Ecto neural progenitor cell (in vitro differentiated cells): ENCODE measurements around the gene EFEMP2.

Source experiments
- DNase-seq: peaks from one replicate; pipeline ENCODE4 v3.0.0-alpha.2; 2018; ENCODE audit warnings: low spot score

EFEMP2 gene

GRCh38 chr11:65866509-65867283 is 5.9 kb downstream of the EFEMP2 start:
- DNase-seq: no peak

- no peak for DNase-seq
These were observed 6.9 kb downstream of the EFEMP2 start for GRCh38 chr11:65865550-65866172.

GRCh38 chr11:65864706-65865471 is 7.7 kb downstream of the EFEMP2 start:
- DNase-seq: no peak

- no peak for DNase-seq
These were observed 8.5 kb downstream of the EFEMP2 start for GRCh38 chr11:65863889-65864705.

GRCh38 chr11:65862941-65863888 is 9.4 kb downstream of the EFEMP2 start:
- no peak for DNase-seq

- no peak for DNase-seq
These were observed 10.3 kb downstream of the EFEMP2 start for GRCh38 chr11:65862191-65862735.

- peak; percentile 26 for DNase-seq
These were observed 10.9 kb downstream of the EFEMP2 start for GRCh38 chr11:65861533-65862183.

- no peak for DNase-seq
These were observed 11.5 kb downstream of the EFEMP2 start for GRCh38 chr11:65861165-65861505.

- peak; percentile 97 for DNase-seq
These were observed 12.1 kb downstream of the EFEMP2 start, which contains the start of gene MUS81 for GRCh38 chr11:65860278-65861164. Gene MUS81, plus strand, starts transcription at chr11:65860433. Its CDS starts 321 bp downstream, at chr11:65860754.

GRCh38 chr11:65859812-65860277 is 12.8 kb downstream of the EFEMP2 start:
- DNase-seq: no peak

GRCh38 chr11:65859095-65859811 is 13.3 kb downstream of the EFEMP2 start:
- DNase-seq: peak; percentile 99

GRCh38 chr11:65858681-65859087 is 13.9 kb downstream of the EFEMP2 start:
- no peak for DNase-seq

- DNase-seq: peak; percentile 99
These were observed 14.5 kb downstream of the EFEMP2 start, which contains the start of gene CFL1 for GRCh38 chr11:65857853-65858680. Gene CFL1, minus strand, starts transcription at chr11:65858180. Its CDS starts 81 bp downstream, at chr11:65858099.

GRCh38 chr11:65857500-65857852 is 15.1 kb downstream of the EFEMP2 start:
- DNase-seq: no peak

GRCh38 chr11:65856689-65857499 is 15.7 kb downstream of the EFEMP2 start:
- DNase-seq: peak; percentile 82

- DNase-seq: no peak
These were observed 16.7 kb downstream of the EFEMP2 start for GRCh38 chr11:65855927-65856363.
